HG03460 (cell line): ENCODE results near the gene STAM.
A peak's percentile ranks its signal among the peaks of the same experiment; 100 is the strongest.
"Not testable (repeated sequence)": the region's sequence is repeated elsewhere in the genome, so short reads cannot be mapped to it uniquely, and the experiment has no call there.

ENCODE experiments used
- ATAC-seq: cut with Tn5 transposase; IDR thresholded peaks from one replicate; pipeline ENCODE4 v1.9.1; 2021; ENCODE audit not compliant: unreplicated experiment

Gene STAM

DNA sequence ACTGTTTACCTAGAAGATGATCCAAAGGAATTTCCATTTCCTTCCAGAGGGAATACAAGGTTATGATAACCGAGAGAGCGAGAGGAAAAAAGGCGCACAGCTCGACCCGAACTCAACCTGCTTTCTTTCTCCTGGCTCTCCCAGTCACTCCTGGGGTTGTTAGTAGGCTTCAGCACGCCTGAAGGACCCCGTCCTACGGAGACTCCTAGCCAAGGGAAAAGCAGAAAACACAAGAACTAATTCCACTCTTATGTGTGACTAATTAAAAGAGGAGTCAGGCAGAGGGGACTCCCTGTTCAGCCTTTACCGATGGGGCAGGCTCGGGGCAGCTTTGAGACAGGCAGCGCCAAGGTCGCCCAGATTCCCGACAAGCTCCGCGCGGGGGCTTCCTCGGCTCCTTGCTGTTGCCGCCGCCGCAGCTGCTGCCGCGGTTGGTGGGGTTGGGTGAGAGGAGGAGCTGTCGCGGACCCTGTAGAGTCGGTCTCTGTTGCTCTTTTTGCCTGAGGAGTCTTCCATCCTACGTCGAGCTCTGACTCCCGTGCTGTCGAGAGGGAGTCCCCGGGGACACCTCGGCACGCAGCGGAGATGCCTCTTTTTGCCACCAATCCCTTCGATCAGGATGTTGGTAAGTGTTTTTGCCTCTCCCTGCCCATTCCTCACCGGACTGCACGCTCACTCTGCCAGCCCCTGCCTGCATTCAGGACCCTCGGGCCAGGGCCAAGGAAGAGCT is at the start of gene STAM:
Gene STAM, plus strand, starts transcription at position 397 of the 730 bp plus-strand sequence. Its CDS starts 189 bp downstream, at position 586.
- ATAC-seq: peak; percentile 86

DNA sequence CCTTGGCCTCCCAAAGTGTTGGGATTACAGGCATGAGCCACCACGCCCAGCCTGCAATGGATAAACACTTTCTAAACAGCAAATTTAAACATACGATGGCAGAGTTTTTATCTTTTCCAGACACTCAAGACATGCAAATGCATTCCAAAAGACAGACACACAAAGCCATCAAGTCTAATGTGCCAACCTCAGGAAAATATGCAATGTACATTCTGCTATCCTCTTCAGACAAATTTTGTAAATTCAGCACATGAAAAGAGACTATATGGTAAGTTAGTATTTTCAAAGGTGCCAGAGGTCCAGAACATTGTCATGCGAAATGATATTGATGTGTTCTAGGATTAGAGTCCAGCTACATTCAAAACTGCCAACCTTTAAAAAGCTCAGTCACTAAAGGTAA is 46.6 kb upstream of the STAM start:
- ATAC-seq: no peak

GRCh38 chr10:17599089-17599488 is 44.9 kb upstream of the STAM start:
- no peak for ATAC-seq

- no peak for ATAC-seq
Measured at GRCh38 chr10:17605936-17606335, 38.0 kb upstream of the STAM start.

DNA sequence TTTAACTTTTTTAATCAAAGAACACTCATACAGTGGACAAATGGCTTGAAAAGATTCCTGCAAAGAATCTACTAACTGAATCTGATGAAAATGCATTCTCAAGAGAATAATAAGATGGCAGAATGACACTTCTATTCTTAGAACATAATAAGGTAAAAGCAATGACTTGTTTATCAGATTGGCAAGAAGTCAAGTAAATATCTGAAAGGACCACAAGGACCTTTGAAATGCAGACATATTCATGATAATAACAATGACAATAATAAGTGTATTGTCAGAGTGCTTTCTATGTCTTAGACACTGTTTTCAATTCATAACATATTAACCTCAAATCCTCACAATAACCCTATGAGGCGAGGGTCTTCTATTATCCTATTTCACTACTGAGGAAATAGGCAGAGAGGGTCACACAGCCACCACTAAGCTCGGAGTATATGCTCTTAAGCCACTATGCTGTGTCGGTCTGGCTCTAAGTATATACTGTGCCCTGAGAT is 37.4 kb upstream of the STAM start:
- ATAC-seq: no peak

GRCh38 chr10:17607060-17607459 is 36.9 kb upstream of the STAM start:
- no peak for ATAC-seq

GRCh38 chr10:17607603-17608332 is 36.2 kb upstream of the STAM start:
- ATAC-seq: peak; percentile 79

- ATAC-seq: no peak
Measured at GRCh38 chr10:17609523-17610079, 34.4 kb upstream of the STAM start.

DNA sequence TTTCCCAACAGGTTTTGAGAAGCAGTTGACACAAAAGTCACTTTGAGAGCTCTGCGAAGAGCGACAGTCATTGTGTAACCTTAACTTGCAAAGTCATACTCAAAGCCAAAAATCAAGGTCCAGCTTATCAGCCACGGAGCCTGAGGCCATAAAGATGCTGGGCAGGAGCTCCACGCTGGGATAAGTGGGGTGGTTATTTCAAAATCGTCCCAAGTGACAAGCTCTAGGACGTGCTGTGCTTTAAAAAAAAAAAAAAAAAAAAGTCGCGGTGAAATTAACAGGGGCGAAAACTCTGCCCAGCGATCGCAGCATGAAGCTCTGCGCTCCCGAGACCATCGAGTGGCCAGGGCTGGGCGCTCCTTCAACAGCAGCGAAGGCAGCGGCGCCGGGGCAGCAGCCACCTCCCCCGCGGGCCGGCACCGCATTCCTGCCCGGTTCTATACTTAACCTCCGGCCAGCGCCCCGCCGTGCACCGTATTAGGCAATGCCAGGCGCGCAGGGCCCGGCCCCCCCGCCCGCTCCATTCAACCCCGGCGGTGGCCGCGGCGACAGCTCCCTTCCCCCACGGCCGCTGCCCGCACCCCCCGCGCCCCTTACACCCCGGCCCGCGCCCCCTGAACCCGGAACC is 27.4 kb upstream of the STAM start:
- peak; percentile 47 for ATAC-seq

- ATAC-seq: peak; percentile 64
Measured at GRCh38 chr10:17617031-17617911, 26.7 kb upstream of the STAM start, which contains the start of gene HACD1. HACD1 (minus strand) TSS chr10:17617374; CDS start chr10:17617339, 35 bp downstream.

GRCh38 chr10:17622061-17622460 is 21.9 kb upstream of the STAM start:
- no peak for ATAC-seq

GRCh38 chr10:17624996-17625395 is 19.0 kb upstream of the STAM start:
- no peak for ATAC-seq

- ATAC-seq: no peak
Measured at GRCh38 chr10:17626656-17627055, 17.3 kb upstream of the STAM start.

DNA sequence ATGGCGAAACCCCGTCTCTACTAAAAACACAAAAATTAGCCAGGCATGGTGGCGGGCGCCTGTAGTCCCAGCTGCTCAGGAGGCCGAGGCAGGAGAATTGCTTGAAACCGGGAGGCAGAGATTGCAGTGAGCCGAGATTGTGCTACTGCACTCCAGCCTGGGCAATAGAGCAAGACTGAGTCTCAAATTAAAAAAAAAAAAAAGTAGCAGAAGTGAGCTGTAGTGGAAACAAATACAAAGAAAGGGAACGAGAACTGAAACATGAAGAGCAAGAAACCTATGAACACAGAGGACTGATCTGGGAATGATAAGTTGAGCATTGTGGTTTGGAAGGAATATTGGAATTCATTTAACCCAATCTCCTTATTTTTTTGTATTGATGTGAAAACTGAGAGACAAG is 11.4 kb upstream of the STAM start:
- not testable (repeated sequence) for ATAC-seq

GRCh38 chr10:17633353-17633752 is 10.6 kb upstream of the STAM start:
- no peak for ATAC-seq

GRCh38 chr10:17637869-17638268 is 6.1 kb upstream of the STAM start:
- ATAC-seq: no peak

DNA sequence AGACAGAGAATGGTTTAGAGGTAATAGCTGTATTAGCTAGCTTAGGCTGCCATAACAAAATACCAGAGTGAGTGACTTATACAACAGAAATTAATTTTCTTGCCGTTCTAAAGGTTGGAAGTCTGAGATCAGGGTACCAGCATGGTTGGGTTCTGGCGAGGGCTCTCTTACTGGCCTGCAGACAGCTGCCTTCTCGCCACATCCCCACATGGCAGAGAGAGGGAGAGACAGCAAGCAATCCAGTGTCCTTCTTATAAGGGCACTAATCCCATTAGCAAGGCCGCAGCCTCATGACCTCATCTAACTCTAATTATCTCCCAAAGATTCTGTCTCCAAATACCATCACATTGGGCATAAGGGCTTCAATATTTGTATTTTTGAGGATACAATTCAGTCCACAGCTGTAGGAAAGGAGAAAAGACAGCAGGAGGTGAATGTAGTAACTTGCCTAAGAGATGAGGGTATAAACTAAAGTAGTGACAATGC is 3.6 kb upstream of the STAM start:
- ATAC-seq: no peak

- peak; percentile 19 for ATAC-seq
Measured at GRCh38 chr10:17643339-17643754, 604 bp upstream of the STAM start.

DNA sequence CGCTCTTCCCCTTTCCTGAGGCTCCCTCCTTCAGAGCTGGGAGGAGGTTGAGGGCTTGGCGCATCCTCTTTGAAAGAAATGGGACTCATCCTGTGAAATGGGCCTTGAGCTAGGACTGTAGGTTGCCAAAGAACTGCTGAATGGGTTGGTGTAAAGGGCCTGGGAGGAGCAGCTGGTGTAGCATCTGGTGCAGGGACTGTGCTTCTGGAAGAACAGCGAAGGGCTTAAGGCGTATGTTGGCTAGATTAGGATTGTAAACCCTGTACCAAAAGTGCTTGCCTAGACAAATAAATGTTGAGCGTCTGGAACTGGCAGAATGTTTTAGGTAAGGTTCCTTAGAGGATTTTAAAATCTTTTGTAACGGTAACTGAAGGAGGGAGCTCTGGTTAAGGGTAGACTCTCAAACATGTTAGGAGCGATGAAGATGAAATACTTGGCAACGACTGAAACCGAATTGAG is 563 bp downstream of the STAM start:
- ATAC-seq: peak; percentile 23
